HS-5 (cell line): ENCODE results near the gene TNFRSF25.

Experiments used
- DNase-seq: peaks from one replicate; pipeline ENCODE4 v3.0.0-alpha.2; 2012; ENCODE audit warnings: low read depth

The TNFRSF25 gene

DNA sequence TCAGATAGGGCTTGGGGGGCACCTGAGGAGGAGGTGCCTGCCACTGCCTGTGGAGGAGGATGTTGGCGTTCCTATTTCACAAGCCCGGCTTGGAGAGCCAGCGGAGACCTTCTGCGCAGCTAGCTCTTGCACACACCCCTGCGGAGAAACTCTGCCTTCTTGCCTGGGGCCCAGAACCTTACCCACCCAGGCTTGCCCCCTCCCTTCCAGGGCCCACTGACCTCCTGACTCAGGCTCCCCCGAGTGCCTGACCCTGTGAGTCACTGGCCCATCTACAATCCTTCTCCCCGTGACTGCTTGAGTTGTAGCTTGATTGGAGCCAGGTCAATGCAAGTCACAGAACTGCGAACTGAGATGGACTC is 49.7 kb downstream of the TNFRSF25 start:
- DNase-seq = no peak

DNA sequence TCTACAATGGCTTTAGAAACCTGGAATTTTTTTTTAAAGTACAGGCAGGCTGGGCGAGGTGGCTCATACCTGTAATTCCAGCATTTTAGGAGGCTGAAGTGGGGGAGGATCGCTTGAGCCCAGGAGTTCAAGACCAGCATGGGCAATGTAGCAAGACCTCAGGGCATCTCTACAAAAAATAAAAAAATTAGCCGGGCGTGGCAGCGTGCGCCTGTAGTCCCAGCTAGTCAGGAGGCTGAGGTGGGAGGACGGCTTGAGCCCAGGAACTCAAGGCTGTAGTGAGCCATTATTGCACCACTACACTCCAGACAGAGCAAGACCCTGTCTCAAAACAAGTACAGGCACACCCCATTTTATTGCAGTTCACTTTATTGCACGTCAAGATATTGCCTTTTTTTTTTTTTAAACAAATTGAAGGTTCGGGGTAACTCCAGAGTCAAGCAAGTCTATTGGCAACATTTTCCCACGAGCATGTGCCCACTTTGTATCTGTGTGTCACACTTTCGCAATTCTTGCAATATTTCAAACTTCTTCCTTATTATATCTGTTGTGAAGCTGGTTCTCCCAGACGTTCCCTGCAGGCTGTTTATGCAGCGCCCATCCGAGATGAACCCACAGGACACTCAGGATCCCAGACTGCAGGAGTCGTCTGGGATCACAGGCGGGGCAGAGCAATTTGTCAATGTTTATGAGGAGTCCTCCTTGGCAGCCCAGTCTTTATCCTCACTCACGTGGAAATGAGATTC is 50.9 kb downstream of the TNFRSF25 start:
- DNase-seq = no peak

DNA sequence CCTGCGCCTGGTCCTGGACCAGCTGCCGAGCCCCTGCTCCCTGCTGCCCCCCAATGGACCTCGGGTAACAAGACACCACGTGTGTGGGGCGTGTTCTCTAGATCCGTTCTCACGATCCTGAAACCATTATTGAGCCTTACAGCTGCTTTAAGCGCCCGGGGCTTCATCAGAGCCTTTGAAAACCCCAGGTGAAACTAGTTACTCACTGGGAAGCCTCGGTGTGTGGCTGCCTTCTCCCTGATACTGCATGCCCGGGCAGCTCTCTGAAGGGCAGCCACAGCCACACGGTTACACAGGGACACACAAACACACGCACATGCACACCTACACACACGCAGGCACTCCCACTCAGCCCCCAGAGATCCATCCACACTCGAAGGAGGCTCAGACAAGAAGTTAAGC is 51.5 kb downstream of the TNFRSF25 start:
- DNase-seq = no peak

DNA sequence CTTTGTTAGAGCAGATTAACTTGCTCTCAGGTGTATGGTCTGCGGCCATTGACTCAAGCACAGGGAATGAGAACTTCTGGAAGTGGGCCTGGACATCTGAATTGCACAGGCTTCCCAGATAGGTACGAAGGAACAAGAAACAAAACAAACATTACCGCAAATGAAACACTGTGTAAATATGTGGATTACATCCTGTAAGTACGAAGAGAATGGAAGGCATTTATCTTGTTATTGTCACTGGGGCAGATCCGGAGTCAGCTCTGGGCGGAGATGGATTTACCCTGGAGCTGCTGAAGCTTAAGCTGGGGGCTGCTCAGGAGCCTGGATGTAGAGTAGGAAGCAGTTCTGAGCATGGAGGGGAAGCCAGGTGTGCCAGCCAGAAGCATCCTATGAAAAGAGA is 53.1 kb downstream of the TNFRSF25 start:
- DNase-seq = no peak
